Non-pigmented ciliary epithelial cell (primary cell): ENCODE data around the gene IL1RAP.
"Not testable (repeated sequence)": the region's sequence is repeated elsewhere in the genome, so short reads cannot be mapped to it uniquely, and the experiment has no call there.

ENCODE experiments used
- DNase-seq: peaks from one replicate; pipeline ENCODE4 v3.0.0-alpha.2; 2010; ENCODE audit warnings: low read depth

Gene IL1RAP

GRCh38 chr3:190513409-190514370 lies at the start of gene IL1RAP:
IL1RAP (plus strand) TSS chr3:190514085; CDS start chr3:190564290, 50,205 bp downstream.
- DNase-seq = peak; percentile 43

DNA sequence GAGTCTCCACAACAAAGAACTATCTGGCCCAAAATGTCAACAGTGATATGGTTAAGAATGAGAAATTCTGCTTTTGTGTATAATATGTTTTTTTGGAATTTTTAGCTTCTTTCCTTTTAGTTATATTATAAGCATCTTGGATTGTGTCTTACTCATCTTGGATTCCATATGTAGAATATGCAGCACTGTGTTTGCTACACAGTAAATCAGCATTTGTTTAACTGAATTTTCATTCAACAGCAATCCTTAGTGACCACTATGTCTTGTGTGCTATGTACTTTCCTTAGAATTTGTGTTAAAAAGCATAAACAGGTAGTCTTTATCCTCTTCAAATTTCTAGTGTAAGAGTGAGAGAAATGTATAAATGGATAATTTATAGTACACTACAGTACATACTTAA lies 46.0 kb upstream of the IL1RAP start:
- DNase-seq = no peak

DNA sequence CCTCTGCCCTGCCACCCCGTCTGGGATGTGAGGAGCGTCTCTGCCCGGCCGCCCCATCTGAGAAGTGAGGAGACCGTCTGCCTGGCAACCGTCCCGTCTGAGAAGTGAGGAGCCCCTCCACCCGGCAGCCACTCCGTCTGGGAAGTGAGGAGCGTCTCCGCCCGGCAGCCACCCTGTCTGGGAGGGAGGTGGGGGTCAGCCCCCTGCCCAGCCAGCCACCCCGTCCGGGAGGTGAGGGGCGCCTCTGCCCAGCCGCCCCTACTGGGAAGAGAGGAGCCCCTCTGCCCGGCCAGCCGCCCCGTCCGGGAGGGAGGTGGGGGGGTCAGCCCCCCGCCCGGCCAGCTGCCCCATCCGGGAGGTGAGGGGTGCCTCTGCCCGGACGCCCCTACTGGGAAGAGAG lies 40.6 kb upstream of the IL1RAP start:
- not testable (repeated sequence) for DNase-seq

- no peak for DNase-seq
Observed at GRCh38 chr3:190481779-190482178, 32.1 kb upstream of the IL1RAP start.

DNA sequence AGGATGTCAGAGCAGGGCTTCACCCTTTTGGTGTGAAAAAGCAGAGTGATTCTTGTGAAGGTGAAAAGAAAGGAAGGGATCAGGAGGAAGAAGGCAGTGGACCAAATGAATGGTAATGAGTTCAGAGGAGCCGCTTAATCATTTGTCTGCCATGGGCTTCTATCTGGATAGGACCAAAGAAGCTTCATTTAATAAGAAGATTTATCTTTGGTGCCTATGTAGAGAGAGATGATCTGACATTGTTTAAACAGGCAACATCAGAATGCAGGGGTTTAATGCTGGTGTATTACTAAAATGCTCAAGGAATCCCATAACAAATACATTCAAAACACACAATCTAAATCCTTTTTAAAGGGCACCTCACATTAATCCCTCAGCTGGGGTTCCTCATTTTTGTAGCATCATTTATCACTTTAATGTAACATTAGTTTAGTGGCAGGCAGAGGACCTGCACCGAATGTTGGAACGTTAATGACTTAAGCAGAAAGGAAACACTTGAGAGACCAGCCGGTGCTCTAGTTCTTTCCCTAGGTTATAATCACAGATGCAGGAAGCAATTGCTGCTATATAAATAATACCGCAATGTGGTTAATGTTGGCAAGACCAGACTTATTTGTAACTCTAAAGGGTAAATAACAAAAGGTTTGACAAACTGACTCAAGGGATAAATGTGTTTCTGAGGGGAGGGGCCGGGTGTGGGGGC lies 27.9 kb upstream of the IL1RAP start:
- no peak for DNase-seq

- no peak for DNase-seq
Observed at GRCh38 chr3:190486533-190486864, 27.4 kb upstream of the IL1RAP start.

DNA sequence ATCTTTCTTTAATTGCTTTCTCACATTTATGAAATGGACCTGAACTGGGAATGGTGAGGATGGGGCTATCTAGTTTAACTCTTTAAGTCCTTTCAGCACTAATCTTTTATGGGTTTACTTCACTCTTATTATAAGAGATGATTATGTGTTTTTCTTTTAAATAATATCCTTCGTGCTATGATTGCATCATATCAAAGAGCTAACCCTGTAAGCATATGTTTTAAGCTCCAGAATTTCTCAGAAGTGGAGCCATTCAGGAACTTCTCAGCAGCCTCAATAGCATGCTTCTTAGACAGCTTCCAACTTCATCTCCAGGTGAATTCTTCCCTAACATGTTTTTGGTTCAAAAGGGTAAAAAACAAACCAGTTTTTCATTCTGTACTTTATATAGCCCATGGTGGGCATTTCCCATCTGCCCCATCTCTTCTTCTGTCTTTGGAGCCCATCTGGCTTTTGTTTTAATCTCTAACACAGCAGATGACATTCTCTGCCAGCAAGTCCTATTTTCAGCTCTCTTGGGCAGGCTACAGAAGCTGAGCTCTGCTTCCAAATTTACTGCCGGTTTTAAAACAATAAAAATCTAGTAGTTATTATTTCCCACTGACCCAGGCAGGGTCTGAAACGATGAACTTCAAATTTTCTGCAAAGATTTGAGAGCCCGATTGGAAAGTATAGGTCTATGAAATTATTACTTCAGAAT lies 26.8 kb upstream of the IL1RAP start:
- DNase-seq = no peak

GRCh38 chr3:190491533-190492054 lies 22.3 kb upstream of the IL1RAP start:
- no peak for DNase-seq

DNA sequence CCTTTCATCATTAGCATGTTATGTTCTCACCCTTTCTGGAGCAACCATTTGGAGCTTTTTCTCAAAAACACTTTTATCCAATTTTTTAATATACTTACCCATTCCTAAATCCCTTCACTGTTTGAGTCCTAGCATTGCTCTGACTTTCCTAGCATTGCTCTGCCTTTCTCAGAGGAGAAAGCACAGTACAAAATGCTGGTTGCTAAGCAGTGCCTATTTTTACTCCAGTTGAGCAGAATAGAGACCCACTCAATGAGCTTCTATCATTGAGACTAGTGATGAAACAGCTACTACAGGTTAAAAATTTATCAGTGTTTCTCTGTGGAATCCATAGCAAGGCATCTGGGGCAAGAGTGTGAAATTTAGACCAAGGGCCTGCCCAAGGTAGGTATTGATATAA lies 21.8 kb upstream of the IL1RAP start:
- no peak for DNase-seq

GRCh38 chr3:190492966-190493365 lies 20.9 kb upstream of the IL1RAP start:
- DNase-seq = no peak

DNA sequence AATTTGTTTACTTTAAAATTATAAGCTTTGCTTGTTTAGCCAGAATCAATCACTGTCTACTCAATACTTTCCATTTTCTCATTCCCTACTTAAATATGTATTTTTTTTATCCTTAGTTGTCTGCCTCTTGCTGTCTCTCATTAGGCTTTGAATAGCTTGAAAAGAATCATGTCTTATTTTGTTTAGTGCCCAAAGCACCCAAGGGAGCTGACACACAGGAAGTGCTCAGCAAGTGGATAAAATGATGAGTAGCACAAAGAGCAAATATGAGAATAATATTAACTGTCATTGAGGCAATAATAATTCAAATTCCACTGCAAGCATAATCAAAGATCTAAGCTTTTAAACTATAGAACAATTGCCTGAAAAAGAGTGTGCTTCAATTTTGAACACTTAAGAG lies 19.0 kb upstream of the IL1RAP start:
- no peak for DNase-seq

GRCh38 chr3:190495354-190495753 lies 18.5 kb upstream of the IL1RAP start:
- no peak for DNase-seq

- no peak for DNase-seq
Observed at GRCh38 chr3:190495796-190496195, 18.1 kb upstream of the IL1RAP start.

DNA sequence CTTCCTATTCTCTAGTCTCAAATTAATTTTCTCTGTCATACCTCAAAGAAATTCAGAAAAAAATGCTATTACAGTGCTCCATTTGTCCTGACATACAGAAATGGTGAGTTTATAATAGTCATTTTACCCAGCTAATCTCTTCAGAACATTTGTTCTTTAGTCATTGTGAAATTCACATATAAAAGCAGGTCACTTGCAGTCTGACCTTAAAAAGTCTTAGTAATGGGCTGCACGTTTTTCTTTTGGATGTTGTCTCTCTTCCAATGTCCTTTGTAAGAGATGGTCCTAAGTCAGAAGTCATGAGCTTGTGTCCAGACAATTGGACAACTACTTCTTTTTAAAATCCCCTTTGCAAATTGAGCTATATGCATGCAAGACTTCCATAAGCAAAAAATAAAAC lies 17.0 kb upstream of the IL1RAP start:
- DNase-seq = no peak

DNA sequence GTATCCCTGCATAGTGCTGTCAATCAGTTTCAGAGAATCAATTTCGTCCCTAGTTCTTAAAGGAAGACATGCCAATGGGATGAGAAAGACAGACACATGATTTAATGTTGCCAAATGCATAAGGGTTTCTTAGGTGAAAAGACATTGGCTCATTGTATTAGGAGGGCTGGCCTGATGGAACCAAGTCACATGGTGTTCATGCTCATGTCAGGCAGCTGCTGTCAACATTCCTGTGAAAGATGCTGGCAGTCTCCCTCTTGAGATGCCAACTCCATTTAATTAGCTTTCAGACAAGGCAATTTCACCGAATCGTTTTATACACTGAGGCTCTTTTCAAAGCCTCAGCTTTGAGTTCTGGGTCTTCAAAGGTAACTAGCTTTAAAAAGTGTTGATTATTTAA lies 16.1 kb upstream of the IL1RAP start:
- no peak for DNase-seq

DNA sequence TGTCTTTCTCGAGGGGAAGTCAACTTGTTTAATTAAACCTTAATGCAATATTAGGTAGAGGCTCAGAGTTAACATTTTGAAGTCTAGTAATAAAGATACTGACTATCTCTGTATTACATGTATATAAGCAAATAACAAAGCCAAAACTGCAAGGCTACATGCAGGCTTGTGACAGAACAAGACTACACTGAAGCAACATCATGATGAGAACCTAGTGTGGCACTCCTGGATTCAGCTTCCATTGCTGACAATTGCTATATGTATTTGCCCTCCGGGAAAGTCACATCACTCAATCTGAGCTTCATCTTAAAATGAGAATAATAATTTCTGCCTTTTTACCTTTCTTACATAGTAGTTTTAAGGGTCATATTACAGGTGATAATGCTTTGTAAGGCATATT lies 15.6 kb upstream of the IL1RAP start:
- DNase-seq = no peak

- DNase-seq = no peak
Observed at GRCh38 chr3:190499122-190499521, 14.8 kb upstream of the IL1RAP start.

GRCh38 chr3:190502946-190503345 lies 10.9 kb upstream of the IL1RAP start:
- no peak for DNase-seq

GRCh38 chr3:190504354-190505125 lies 9.3 kb upstream of the IL1RAP start:
- no peak for DNase-seq

DNA sequence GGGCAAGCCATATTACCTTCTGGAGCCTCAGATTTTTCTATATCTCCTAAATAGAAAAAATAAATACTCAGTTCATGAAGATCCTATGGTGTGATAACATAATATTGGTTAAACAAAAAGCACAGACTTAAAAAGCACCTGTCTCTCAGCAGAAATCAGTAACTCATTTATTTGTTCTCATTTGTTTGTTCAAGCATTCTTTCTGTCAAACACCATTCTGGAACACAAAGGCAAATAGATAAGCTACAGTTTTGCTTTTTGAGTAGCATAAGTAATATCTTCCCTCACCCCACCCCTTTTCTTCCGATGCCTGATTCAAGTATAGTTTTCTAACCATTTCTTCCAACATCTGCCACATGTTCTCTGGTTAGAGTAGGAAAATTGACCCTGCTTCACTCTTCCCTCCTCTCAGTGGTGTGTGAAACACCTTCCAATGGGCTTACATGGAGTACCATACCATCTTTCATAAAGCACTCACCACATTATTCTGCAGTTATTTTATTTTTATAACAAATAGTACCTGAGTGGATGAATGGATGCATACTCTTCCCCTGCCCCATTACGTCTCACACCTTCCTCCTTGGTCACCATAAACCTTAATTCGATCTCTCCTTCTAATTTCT lies 8.4 kb upstream of the IL1RAP start:
- DNase-seq = no peak

- no peak for DNase-seq
Observed at GRCh38 chr3:190506271-190506670, 7.6 kb upstream of the IL1RAP start.
